IPS DF 4.7 (cell line): ENCODE data around the gene SH3BP2.

Source experiments
- DNase-seq: peaks from one replicate; pipeline ENCODE4 v3.0.0-alpha.2; 2013; ENCODE audit warnings: low spot score; ENCODE audit errors: extremely low read depth

The SH3BP2 gene

DNA sequence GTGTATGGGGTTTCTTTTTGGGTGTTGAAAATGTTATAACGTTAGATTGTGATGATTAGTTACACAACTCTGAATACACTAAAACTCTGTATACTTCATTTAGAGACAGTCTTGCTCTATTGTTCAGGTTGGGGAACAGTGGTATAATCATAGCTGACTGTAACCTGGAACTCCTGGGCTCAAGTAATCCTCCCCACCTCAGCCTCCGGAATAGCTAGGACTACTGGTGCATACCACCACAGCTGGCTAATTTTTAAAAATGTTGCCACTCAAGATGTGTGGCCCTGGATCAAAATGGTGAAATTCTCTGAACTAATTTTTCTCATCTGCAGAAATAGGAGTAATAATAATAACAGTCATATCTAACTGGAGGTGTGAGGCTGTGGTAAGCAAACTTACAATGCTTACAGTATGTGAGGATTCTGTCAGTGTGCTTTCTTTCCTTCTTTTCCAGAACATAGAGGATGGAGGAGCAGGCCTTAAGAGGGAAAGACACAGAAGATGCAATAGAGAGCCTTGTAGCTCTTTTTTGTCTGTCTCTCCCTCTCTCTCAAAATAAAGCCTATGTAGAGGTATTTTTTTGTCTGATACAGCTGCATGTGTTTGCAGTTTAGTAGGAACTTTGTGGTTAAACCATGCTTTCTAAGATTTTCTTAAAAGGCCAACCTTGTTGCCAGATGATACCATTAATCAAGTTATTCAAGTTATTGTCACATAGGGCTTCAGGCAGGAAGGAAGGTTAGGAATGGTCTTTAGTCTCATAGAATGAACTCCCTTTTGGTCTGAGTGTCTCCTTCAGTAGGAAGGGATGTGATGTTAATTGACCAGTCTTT, 58.3 kb downstream of the SH3BP2 start:
- no peak for DNase-seq

DNA sequence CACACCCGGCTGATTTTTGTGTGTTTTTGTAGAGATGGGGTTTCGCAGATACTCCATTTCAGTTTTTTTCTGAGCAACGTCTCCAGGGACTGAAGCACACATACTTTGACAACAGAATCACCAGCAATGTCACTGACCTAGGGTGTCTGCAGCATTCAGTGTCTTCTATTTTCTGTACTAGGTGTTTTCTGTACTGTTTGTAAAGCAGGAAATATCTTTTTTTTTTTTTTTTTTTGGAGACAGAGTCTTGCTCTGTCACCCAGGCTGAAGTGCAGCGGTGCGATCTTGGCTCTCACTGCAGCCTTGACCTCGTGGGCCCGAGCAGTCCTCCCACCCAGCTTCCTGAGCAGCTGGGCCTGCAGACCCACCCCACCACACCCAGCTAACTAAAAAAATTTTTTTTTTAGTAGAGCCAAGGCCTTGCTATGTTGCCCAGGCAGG, 59.6 kb downstream of the SH3BP2 start:
- no peak for DNase-seq

DNA sequence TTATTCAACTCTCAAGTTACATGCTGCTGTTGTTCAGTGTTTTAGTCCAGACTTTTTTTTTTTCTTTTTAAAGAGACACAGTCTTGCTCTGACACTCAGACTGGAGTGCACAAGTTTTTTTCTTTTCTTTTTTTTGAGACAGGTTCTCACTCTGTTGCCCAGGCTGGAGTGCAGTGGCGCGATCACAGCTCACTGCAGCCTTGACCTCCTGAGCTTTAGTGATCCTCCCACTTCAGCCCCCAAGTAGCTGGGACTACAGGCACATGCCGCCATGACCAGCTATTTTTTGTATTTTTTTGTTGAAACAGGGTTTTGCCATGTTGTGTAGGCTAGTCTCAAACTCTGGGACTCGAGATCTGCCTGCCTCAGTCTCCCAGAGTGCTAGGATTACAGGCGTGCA, 62.7 kb downstream of the SH3BP2 start:
- no peak for DNase-seq

DNA sequence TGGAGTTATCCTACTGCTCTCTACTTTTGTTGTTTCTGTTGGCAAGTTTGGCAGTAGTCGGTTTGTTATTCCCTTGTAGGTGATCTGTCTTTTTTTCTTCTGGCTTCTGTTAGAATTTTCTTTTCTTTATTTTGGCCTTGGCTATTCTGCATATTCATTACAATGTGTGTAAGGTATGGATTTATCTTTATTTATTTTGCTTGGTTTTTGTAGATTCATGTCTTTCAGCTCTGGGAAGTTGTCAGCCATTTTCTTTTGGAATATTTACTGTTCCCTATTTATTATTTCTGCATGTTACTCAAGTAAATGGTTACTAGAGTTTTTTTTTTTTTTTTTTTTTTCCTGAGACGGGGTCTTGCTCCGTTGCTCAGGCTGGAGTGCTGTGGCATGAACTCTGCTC, 63.4 kb downstream of the SH3BP2 start:
- no peak for DNase-seq

DNA sequence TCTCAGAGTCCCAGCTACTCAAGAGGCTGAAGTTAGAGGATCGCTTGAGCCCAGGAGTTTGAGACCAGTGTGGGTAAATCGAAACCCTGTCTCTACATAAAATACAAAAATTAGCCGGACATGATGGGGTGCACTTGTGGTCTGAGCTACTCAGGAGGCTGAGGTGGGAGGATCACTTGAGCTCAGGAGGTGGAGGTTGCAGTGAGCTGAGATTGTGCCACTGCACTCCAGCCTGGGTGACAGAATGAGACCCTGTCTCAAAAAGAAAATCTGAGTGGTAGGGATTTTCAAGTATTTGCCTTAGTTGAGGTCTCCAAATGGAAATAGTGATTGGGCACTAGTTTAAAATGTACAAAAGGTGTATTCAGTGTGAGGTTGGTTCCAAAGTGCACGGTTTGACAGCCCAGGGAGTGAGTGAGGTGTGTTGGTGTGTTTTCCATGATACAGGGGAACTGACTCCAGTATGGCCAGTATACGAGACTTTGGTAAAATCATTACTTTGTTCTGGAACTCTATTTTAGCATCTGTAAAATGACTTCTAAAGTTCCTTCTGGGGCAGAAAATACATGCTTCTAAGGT, 64.6 kb downstream of the SH3BP2 start:
- DNase-seq: no peak

DNA sequence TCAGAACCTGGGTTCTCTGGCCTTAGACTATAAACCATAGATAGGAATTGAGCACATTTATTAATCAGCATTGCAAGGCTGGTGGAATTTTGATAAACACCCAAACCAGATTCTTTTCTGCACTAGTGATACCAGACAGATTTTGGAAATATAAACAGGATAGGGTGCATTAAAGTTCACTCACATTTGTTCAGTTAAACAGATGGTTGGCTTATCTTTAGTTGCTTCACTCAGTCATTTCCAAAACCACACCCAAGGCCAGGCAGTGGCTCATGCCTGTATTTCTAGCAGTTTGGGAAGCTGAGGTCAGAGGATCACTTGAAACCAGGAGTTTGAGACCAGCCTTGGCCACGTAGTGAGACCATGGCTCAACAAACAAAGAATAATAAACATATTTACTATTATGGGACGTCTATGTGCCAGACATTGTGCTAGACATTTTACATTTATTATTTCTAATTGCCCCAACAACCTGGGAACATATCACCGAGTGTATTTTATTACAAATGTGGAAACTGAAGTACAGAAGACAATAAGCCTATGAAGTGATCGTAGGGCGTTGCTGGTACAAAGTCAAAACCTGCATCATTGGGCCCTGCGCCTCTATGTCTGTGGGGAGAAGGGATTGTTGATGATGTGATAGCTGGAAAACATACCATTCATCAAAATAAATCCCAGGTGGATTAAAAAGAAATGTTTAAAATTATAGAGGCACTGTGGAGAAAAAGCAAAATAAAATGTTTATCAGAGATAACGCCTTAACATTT, 65.7 kb downstream of the SH3BP2 start:
- no peak for DNase-seq

DNA sequence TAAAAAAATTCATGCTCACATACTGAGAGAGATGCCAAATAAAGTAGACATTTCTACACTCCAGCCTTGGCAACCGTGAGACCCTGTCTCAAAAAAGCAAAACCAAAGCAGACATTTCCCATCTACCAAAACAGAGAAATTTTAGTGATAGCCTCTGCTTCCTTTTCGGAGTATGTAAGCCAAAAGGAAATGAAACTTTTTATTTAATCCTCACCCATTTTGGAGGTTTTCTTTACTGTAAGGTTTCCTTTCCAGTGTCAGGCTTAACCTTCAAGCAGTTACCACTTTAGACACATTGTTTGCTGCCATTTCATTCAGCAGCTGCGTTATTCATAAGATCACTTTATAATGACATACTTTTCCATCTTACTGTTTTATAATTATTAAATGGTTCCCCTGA, 66.6 kb downstream of the SH3BP2 start:
- no peak for DNase-seq

DNA sequence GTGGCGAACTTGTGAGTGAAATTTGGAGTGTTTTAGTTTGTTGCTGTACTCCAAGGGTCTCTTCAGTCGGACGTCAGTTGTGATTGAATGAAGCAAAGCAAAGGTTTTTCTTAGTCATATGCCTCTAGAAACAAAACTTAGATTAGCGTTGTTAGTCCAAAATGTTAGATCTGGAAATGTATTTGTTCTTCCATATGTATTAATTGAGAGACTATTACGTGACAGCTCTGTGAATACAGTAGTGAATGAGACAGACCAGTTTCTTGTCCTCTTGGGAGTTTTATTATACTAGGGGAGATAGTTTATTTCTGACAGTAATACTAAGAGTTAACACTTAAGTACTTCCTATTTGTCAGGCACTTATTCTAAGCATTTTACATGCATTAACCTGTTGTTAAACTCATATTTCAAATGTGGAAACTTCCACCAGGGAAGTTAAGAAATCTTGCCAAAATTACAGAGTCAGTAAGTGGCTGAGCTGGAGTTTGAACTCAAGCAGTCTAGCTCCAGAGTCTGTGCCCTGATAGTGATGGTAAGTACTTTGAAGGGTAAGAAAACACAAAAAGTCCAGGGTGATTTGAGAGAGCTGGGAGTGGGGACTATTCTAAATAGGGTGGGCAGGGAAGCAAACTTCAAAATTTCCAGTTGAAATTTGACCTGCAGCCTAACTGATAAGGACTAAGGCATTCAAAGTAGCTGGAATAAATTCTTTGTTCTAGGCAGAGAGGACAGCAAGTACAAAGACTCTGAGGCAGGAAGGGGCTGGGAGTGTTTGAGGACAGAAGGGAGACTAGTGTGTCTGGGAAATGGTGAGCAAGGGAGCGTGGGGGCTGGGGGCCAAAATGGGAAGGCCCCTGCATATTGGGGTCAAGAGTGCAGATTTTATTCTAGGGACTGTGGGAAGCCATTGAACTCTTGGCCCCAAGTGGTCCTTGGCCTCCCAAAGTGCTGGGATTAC, 67.8 kb downstream of the SH3BP2 start:
- DNase-seq: no peak

DNA sequence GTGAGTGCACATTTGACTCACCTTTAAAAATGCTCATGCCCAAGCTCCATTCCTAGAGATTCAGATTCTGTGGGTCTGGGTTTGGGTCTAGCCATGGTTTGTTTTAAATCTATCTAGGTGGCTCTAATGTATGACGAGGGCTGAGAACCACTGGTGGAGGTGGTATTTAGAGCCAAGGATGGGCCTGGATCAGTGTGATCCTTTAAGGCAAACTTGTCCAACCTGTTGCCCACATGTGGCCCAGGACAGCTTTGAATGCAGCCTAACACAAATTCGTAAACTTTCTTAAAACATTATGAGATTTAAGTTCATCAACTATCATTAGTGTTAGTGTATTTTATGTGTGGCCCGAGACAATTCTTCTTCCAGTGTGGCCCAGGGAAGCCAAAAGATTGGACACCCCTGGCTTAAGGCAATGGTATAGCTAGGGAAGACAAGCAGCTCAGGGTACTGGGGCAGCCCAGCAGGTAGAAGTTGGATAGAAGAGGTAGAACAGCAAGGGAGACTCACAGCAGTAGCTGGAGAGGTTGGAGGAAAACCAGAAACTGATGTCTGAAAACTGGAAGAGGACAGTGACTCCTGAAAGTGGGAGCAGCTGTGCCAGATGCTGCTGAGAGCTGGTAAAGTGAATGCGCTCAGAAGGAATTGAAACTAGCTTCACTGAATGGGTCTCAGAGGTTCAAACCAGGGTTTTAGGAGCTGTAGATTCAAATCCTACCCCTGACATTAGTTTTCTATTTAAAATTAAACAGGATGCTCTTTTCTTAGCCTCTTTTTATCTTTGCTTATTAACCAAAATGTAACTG, 68.9 kb downstream of the SH3BP2 start:
- no peak for DNase-seq

DNA sequence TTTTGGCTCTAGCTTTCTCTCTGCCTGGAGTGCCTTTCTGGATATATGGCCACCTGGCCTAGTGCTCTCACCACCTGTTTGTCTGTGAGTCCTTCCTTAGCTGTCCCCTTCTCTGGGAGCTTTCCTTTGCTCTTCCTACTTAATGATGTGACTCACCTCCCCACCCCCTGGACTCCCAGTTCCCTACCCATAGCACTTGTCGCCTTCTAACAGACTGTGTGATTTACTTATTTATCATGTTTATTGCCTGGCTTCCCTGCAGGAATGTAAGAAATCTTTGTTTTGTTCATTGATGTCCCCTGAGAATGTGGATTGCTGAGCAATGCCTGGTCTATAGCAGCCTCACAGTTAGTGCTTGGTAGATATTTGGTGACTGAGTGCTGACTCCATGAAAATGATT, 69.6 kb downstream of the SH3BP2 start:
- no peak for DNase-seq

DNA sequence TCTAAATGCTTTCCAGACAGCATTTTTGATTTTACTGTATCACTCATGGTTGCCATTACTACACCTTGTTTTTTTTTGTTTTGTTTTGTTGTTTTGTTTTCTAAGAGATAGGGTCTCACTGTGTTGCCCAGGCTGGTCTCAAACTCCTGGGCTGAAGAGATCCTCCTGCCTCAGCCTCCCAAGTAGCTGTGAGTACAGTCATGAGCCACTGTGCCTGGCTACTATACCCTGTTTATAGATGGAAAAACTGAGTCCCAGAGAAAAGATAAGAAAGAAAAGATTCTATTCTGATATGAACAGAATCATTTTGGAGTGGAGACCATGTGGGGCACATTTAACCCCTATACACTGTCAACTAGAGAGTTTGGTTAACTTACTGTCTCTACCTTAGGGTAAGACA, 70.8 kb downstream of the SH3BP2 start:
- no peak for DNase-seq

DNA sequence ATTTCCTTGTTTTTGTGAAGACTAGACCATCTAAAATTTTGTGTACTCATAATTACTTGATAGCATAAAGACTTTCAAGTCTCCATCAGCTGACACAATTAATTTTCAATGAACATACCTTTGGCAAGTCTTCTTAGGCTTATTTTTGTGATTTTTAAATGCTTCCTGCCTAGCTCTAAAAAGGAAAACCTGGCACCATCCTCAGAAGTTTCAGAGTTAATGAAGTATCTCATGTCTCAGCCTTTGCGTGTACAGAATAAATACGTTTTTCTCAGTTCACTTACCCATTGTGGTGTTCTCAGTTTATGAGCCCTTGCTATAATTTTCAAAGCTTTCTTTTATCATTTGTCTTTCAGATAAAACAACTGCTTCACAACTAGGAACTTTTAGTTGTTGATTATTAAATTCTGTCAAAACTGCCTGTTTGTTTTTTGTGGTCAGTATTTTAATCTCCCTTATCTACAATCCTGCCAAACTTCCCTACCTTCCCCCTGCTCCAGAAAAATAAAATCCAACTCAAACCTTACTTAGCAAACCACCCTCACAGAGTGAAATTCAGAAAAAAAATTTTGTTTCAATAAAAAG, 72.4 kb downstream of the SH3BP2 start:
- no peak for DNase-seq

DNA sequence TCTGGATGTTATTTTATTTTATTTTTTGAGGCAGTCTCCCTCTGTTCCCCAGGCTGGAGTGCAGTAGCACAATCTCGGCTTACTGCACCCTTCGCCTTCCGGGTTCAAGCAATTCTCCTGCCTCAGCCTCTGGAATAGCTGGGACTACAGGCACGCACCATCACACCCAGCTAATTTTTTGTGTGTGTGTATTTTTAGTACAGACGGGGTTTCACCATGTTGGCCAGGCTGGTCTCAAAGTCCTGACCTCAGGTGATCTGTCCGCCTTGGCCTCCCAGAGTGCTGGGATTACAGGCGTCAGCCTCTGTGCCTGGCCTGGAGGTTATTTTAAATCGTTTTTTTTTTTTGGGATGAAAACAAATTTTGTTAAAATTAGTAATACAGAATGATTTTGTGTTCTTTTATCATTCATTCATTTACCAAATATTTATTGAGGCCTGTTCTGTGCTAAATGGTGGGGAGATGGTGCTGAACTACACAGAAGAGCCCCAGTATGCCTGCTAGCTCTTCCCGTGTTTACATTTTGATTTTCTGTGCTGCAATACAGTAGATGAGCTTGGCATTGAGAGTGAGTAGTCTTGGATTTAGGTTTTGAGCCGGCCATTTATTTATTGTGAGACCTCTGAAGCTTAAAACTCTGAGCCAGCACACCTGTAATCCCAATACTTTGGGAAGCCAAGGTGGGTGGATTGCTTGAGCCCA, 73.4 kb downstream of the SH3BP2 start:
- no peak for DNase-seq

DNA sequence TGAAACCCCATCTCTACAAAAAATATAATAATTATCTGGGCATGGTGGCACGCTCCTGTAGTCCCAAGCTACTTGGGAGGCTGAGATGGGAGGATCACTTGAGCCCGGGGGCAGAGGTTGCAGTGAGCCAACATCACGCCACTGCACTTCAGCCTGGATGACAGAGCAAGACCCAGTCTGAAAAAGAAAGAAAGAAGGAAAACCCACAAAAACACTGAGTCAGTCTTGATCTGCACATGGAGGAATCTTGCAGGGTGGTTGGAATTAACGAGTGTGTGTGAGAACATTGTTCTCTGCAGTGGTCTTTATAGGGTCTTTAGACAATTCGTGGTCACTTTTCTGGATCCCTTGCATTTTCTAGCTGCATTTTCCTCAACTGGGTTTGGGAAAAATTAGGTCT, 74.0 kb downstream of the SH3BP2 start:
- DNase-seq: no peak

DNA sequence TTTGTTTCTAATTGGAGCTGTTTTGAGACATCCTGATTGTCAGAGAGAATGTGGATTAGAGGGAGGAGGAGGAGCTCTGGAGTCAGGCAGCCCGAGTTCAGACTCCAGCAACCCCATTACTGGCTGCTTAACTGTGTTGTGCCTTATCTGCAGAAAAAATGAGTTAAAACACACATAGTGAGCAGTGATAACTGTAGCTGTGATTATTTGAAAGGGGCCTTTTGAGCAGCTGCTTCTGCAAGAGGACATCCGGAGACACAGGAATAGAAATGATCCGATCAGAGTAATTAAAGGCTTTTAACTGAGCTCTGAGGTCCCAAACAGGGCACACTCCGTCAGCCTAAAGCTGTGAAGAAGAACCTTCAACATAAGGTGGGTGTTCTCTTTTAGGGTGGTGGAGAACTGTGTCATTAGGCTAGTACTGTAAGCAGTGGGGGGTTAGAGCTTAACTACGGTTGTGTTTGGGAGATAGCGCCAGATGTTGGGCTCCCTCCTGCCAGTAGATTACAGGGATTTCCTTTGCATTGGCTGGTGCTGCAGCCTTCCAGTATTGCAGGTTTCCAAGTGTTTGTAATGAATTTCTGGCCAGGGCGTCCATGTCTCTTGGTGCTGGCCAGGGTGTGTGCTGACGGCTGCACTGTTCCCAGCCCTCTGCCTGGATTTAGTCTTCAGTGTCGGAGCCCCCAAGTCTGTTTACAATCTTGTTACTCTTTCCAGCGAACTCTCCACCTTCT, 75.0 kb downstream of the SH3BP2 start:
- no peak for DNase-seq

DNA sequence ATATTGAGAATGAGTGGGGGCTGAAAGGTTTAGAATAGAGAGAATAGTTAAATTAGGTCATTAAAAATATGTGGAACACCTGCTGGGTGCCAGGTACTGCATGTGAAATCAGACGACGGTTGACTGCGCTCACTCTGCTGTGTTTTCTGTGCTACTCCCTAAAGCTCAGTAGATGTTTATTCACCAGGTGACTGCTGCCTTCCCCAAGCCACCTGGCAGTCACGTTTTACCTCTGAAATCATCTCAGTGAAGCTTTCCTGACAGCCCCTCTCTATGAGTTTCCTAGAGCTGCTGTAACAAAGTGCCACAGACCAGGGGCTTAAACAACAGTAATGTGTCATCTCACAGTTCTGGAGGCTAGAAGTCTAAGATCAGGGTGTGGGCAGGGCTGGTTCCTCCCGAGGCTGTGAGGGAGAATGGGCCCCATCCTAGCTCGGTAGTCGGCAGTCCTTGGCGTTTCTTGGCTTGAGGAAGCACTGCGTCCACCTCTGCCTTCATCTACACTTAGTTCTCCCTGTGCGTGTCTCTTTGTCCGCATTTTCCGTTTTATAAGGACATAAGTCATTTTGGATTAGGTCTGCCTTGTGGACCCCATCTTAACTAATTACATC, 76.1 kb downstream of the SH3BP2 start:
- no peak for DNase-seq

DNA sequence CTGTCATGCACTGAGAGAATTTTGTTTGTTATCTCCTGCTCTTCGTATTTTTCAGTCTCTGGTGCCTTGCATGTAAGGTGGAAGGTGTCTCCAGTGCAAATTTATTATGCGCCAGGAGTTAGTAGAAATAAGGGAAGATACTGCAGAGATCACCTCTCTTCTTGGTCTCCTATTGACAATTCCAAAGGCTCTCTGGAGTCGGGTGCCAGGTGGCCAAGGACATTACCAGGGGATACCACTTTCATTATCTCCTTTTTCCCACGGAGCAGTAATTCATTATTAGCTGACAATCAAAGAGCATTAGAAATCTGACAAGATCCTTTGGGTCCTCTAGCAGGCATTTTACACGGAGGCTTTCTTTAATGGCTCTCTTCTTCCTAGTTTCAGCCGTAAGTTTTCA, 76.8 kb downstream of the SH3BP2 start:
- no peak for DNase-seq

DNA sequence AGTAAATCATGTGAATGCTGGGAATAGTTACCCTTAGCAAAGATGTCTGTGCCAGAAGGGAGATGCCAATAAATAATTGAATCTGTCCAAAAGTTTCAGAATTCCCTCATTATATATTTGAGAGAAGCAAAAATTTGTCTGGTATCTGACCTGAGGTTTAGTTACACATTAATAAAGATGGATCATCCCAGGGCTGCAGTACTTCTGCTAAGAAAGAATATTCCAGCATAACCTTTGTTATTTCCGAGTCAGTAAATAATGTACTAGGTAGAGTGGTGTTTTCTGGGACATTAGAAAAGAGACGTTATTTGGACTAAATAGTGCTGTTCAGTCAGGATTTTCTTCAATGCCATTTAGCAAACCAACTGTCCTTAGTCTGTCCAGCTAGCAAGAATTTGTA, 77.2 kb downstream of the SH3BP2 start:
- DNase-seq: no peak
